ENCODE data around the gene CYB561D1. TPM values are rescaled to one million over a fixed set of nuclear protein-coding genes. Genes with fewer than 3 reads are reported as not detected.

The CYB561D1 gene
- total and polyA plus RNA-seq, 2 donors (not counting 3 experiments of a cell fraction or from before 2014, with no cell fraction given), result 7.2 to 7.3 TPM

DNA sequence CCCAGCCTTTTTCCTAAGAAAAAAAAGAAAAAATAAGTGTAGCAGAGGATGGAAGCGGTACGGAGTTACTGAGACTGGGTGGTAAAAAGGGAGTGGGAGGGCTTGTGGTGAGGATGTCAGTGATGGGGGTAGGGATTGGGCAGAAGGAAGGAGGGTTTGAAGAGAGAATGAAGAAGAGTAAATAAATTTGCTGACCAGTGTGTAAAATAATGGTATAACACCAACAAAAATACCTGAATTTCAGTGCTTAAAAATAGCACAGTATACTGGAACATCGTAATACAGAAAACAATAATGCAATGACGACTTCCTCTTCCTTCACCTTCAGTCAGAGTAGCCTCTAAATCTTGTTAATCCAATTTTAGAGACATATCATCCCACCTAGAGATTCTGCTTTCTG lies 46.4 kb upstream of the CYB561D1 start:
- ChIA-PET CTCF (no interaction called here), POLR2A (no interaction called here)
- no TSS peak for BruUV-seq (replicated peaks)
- no peaks in the 10 kb centered on the region for H3K79me2 ChIP-seq (ENCODE audit: control insufficient read depth, insufficient read depth, low read length)
- H4K20me1 ChIP-seq (replicated peaks; ENCODE audit: control insufficient read depth, extremely low read depth, insufficient read depth, low read length), result no peaks in the 10 kb centered on the region
- H3K4me2 ChIP-seq (ENCODE audit: insufficient read depth, low read length), result no peak overlapping the region
- H3K27ac ChIP-seq (ENCODE audit: insufficient read depth, low read depth, low read length), result no peak overlapping the region
- H3K9me3 ChIP-seq (replicated peaks; ENCODE audit: control insufficient read depth, insufficient read depth, low read length), result no peaks in the 10 kb centered on the region
- no peak overlapping the region for H3K4me3 ChIP-seq (replicated peaks in 1 of 3; ENCODE audit: insufficient read depth in 1 of 3, low read depth in 1 of 3, low read length in 3 of 3)
- DNase-seq (ENCODE audit: low read depth, low spot score) (no peak), FAIRE-seq (no peak)
- dilution Hi-C loops (cut with MboI; ENCODE audit: extremely low pct_ligation_motif_present, low sequenced_read_pairs) (no loop called here), intact Hi-C loops (cut with micrococcal nuclease) (no loop called here)
- H3K9me1 ChIP-seq (replicated peaks; ENCODE audit: control insufficient read depth, extremely low read depth, insufficient read depth, low read length), result no peaks in the 10 kb centered on the region
- H3K36me3 ChIP-seq (ENCODE audit: control insufficient read depth in 2 of 2, extremely low read depth in 1 of 2, insufficient read depth in 2 of 2, low read length in 2 of 2), result no peaks in the 10 kb centered on the region
- H2AFZ ChIP-seq (ENCODE audit: low read depth, low read length), result no peak overlapping the region
- no peaks in the 10 kb centered on the region for H3K4me1 ChIP-seq (ENCODE audit: control insufficient read depth, extremely low read depth, insufficient read depth, low read length)
- peaks cover 20 to 48% of the 10 kb centered on the region in 2 experiments for H3K27me3 ChIP-seq (ENCODE audit: control insufficient read depth in 2 of 2, insufficient read depth in 2 of 2, low read length in 2 of 2)
- no peak overlapping the region for H3K9ac ChIP-seq (replicated peaks; ENCODE audit: extremely low read depth, insufficient read depth, low read length)
- TF ChIP-seq, protein P1, sequence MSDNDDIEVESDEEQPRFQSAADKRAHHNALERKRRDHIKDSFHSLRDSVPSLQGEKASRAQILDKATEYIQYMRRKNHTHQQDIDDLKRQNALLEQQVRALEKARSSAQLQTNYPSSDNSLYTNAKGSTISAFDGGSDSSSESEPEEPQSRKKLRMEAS (IDR thresholded peaks at IDR 0.05; ENCODE audit: insufficient read depth, insufficient read length), result no peak
- TF ChIP-seq FOS (IDR thresholded peaks at IDR 0.05; ENCODE audit: borderline replicate concordance, insufficient read depth, low read length) (no peak), JUN (IDR thresholded peaks at IDR 0.05; ENCODE audit: borderline replicate concordance, insufficient read depth, insufficient read length, low read depth) (no peak), MYC (IDR thresholded peaks at IDR 0.05; ENCODE audit: low read depth, low read length) (no peak)

DNA sequence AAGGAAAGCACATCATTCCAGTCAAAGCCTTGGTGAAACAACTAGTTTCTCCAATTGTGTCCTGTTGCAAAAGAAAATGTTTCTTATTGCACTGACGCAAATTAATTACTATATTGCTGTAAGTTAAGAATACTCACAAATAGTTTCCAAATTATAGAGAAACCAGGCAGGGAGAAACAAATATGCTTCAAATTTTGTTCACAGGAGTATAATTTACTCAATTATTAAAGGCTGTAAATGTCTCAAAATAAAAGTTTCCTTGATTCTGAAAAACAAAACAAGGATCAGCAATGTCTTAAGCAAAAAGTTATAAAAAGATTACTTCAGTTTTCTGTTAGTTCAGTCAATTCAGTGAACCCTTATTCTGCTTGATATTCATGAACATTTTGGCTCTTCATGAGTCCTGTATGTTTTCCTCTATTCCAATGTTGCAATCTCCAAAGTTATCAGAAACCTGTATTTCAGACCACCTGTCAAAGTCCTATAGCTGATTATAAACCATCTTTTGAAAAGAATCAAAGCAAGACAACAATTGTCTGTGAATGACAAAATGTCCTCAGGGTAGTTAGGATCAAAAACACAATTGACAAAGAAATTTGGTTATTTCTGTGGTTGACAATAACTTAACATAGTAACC lies 39.3 kb upstream of the CYB561D1 start:
- intact Hi-C loops (cut with micrococcal nuclease) (no loop called here), dilution Hi-C loops (cut with MboI; ENCODE audit: extremely low pct_ligation_motif_present, low sequenced_read_pairs) (no loop called here)
- no peak overlapping the region for H3K4me2 ChIP-seq (ENCODE audit: insufficient read depth, low read length)
- H4K20me1 ChIP-seq (replicated peaks; ENCODE audit: control insufficient read depth, extremely low read depth, insufficient read depth, low read length), result no peaks in the 10 kb centered on the region
- H3K9me3 ChIP-seq (replicated peaks; ENCODE audit: control insufficient read depth, insufficient read depth, low read length), result no peaks in the 10 kb centered on the region
- no peak overlapping the region for H3K4me3 ChIP-seq (replicated peaks in 1 of 3; ENCODE audit: insufficient read depth in 1 of 3, low read depth in 1 of 3, low read length in 3 of 3)
- DNase-seq (ENCODE audit: low read depth, low spot score) (no peak), FAIRE-seq (no peak)
- H3K36me3 ChIP-seq (ENCODE audit: control insufficient read depth in 2 of 2, extremely low read depth in 1 of 2, insufficient read depth in 2 of 2, low read length in 2 of 2), result no peaks in the 10 kb centered on the region
- no peaks in the 10 kb centered on the region for H3K9me1 ChIP-seq (replicated peaks; ENCODE audit: control insufficient read depth, extremely low read depth, insufficient read depth, low read length)
- no peak overlapping the region for H2AFZ ChIP-seq (ENCODE audit: low read depth, low read length)
- TF ChIP-seq, protein P2, sequence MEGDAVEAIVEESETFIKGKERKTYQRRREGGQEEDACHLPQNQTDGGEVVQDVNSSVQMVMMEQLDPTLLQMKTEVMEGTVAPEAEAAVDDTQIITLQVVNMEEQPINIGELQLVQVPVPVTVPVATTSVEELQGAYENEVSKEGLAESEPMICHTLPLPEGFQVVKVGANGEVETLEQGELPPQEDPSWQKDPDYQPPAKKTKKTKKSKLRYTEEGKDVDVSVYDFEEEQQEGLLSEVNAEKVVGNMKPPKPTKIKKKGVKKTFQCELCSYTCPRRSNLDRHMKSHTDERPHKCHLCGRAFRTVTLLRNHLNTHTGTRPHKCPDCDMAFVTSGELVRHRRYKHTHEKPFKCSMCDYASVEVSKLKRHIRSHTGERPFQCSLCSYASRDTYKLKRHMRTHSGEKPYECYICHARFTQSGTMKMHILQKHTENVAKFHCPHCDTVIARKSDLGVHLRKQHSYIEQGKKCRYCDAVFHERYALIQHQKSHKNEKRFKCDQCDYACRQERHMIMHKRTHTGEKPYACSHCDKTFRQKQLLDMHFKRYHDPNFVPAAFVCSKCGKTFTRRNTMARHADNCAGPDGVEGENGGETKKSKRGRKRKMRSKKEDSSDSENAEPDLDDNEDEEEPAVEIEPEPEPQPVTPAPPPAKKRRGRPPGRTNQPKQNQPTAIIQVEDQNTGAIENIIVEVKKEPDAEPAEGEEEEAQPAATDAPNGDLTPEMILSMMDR (IDR thresholded peaks at IDR 0.05; ENCODE audit: extremely low read depth in 1 of 2, insufficient read depth in 1 of 2, low read depth in 1 of 2, low read length in 2 of 2), result no peak
- no peak for TF ChIP-seq FOS (IDR thresholded peaks at IDR 0.05; ENCODE audit: borderline replicate concordance, insufficient read depth, low read length)
- no peak for TF ChIP-seq EZH2 (IDR thresholded peaks at IDR 0.05; ENCODE audit: borderline replicate concordance, low read depth, low read length, severe bottlenecking)
- TF ChIP-seq POLR2AphosphoS5 (IDR thresholded peaks at IDR 0.05; ENCODE audit: insufficient read depth, low read depth, low read length), result no peak
- TF ChIP-seq, protein P1 (IDR thresholded peaks at IDR 0.05; ENCODE audit: insufficient read depth, insufficient read length), result no peak
- no TSS peak for BruUV-seq (replicated peaks)
- H3K4me1 ChIP-seq (ENCODE audit: control insufficient read depth, extremely low read depth, insufficient read depth, low read length), result no peaks in the 10 kb centered on the region
- no peaks in the 10 kb centered on the region for H3K79me2 ChIP-seq (ENCODE audit: control insufficient read depth, insufficient read depth, low read length)
- ChIA-PET CTCF (no interaction called here), POLR2A (no interaction called here)
- H3K27me3 ChIP-seq (ENCODE audit: control insufficient read depth in 2 of 2, insufficient read depth in 2 of 2, low read length in 2 of 2), result peaks cover 3 to 12% of the 10 kb centered on the region in 2 experiments
- H3K9ac ChIP-seq (replicated peaks; ENCODE audit: extremely low read depth, insufficient read depth, low read length), result no peak overlapping the region
- no peak overlapping the region for H3K27ac ChIP-seq (ENCODE audit: insufficient read depth, low read depth, low read length)

Measured in endothelial cell of umbilical vein (primary cell).